IPS DF 4.7 (cell line): ENCODE measurements around the gene MORN1.

ENCODE experiments used
- DNase-seq: peaks from one replicate; pipeline ENCODE4 v3.0.0-alpha.2; 2013; ENCODE audit warnings: low spot score; ENCODE audit errors: extremely low read depth

The MORN1 gene

GRCh38 chr1:2320760-2321667 lies 70.3 kb downstream of the MORN1 start:
- DNase-seq = no peak

DNA sequence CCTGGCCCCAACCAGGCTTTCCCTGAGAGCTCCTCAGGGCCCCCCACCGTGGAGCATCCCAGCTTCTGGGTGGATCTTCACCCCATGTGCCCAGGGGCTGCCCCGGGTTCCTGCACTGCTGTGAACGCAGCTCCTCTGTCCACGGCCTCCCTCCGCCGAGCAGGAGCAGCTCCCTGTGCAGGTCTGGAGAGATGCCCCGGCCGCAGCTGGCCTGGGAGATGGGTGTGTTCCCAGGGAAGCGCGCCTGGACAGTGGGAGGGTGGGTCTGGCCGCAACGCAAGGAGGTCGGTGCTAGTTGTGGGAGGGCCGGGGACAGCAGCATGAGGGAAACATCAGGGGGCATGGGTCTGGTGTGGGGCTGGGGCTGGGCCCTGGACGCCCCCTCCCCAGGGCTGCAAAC lies 71.3 kb downstream of the MORN1 start:
- DNase-seq = no peak

DNA sequence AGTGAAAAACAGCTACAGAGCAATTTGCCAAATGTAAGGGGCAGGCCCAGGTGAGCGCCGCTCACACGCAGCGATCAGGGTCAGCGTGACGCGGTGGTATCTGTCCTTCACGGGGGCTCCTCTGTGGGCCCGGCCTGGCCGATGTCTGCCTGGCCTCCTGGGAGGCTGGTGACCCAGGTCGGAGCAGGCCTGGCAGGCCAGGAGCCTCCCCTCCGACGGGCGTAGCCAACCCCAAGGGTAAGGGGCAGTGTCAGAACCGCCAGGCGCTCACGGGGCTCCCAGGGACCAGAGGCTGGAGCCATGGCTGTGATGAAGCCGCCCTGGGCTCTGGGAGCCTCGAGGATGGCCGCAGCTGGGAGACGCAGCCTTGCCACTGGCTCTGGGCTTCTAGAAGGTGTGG lies 72.1 kb downstream of the MORN1 start:
- DNase-seq = no peak

GRCh38 chr1:2318314-2319278 lies 72.8 kb downstream of the MORN1 start:
- DNase-seq = no peak

DNA sequence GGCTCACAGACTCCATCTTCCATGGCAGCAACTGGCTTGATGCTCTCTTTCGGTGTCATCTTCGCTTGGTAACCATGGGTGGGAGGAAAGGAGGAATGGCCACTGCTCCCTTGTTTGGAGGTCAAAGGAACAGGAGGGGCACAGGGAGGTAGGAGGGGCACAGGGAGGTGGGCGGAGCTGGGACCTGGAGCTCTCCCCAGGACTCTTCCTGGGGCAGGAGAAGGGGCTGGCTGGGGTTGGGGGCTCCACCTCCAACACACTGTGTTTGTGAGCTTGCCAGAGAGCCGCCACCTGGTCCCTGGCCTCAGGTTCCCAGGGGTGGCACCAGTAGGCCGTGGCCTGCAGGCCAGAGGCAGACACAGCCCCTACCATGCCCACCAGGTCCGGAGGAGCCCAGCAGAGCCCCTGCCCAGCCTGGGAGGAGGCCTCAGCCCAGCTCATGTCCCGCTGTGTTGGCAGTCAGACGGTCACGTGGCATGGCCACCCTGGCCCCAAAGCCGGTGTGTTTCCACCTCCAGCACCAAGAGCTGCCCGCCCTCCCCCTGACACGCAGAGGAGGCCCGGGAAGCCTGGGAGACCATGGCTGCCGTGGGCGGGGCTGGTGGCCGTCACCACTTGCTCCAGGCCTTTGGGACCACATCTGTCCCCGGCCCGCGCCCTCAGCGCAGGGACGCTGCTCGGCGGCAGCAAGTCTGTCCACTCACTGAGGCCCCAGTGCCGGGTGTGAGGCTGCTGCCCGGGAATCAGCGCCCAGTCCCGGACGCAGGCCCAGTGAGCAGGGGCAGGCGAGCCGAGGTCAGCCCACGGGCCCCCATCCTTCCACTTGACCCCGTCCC lies 73.9 kb downstream of the MORN1 start:
- no peak for DNase-seq

DNA sequence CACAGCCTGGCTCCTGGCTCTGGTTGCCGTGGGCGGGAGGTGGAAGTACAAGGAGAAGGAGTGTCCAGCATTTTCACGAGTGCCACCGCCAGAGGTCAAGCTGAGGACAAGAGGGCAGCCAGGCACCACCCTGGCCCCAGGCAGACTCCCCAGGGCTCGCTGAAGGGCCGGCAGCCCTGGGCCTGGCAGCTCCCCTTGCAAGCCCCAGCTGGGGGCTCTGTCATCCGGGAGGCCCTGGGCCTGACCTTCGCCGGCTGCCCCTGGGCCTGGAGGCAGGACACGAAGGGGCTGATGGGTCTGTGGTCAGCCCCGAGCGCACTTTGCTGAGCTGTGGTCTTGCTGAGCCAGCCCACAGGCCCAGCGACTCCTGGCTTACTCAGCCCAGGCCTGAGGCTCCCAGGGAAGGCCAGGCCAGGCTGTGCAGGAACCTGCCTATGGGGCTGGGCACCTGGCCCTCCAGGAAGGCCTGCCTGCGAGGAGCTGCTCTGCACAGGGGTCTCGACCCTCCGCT lies 74.8 kb downstream of the MORN1 start:
- no peak for DNase-seq

DNA sequence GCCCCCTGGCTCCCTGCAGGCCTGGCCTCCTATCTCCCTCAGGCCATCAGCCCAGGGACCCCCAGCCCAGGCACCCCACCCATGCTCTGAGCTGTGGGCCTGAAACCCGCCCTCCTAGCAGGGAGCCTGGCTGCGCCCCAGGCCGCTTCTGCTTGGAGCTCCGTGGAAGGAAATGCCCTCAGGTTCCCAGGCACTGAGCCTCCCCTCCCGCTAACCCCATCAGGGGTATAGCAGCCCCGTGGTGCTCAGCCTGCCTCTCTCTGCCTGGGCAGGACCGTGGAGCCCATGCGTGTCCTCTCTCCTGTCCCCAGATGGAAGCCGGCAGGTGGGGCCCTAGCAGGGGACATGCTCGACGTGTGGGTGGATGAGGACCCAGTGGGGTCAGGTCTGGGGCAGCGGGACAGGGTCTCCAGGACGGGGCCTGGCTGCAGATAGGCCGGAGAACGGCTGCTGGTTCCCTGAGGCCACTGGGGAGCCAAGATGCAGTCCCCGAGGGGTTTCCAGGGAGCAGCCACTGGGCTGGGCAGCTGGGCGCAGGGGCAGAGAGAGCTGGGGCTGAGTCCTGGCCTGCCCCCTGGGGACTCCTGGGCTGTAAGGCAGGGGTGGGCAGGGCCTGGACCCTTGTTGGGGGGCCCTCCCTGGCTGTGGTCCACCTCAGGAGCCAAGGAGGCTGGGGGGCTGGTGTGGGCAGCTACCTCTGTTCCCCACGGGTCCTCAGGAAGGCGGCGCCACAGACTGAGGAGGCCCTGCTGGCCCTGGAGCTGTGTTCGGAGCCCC lies 75.5 kb downstream of the MORN1 start:
- no peak for DNase-seq

DNA sequence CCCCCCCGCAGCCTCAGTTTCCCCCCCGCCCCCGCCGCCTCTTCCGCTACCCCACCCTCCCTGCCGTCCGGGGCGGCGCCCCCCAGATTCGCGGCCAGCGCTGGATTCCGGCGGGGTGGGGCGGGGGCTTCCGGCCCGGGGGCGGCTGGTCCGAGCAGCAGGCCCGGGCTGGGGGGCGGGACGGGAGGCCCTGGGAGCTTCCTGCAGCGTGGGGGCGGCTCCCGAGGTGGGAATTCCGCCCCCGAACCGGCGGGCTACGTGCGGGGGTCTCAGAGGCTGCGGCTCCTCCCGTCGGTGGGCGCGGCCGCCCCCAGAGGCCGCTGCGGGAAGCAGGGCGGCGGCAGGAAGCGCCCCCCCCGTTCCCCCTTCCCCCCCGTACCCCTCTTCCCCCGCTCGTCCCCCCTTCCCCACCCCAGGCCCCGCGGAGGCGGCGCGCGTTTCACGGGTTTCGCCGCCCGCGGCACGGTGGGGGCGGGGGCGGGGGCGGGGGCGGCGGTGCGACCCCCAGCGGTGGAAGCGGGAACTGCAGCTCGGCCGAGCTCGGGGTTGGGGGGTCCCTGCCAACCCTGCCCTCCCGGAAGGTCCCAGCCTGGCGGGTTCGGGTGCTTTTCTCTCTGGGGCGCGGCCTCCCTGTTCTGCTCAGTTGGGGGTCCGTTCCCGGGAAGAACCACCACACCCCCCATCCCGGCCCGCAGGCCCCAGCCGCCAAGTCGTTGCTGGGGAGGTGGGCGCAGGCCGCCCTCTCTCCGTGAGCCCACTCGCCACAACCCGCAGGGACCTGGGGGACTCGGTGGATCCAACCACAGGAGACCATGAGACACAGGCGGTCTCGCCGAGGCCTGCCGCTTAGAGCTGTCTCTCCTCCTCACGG lies 76.3 kb downstream of the MORN1 start:
- no peak for DNase-seq

DNA sequence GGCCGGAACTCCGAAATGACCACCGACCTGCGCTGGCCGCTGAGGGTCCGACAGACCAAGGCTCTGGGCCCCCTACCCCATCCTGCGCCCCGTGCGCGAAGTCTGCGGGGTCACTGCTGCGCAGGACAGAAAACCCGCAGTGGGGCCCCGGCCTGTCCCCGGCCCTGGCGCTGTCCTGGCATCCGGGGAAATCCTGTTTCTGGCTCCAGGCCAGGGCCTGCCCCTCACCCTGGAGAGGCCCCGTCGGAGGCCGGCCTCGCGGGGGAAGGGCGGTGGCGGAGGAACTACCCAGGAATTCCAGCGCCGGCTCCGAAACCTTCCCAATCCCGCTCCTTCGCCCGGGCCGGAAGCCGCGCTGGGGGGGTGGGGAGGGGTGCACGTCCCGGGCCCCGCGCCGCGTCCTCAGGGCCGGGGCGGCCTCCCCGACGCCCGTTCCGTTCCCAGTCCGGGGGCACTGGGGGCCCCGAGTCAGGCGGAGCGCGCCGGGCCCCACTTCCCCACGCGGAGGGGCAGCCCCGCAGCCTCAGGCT lies 77.0 kb downstream of the MORN1 start:
- DNase-seq = no peak

DNA sequence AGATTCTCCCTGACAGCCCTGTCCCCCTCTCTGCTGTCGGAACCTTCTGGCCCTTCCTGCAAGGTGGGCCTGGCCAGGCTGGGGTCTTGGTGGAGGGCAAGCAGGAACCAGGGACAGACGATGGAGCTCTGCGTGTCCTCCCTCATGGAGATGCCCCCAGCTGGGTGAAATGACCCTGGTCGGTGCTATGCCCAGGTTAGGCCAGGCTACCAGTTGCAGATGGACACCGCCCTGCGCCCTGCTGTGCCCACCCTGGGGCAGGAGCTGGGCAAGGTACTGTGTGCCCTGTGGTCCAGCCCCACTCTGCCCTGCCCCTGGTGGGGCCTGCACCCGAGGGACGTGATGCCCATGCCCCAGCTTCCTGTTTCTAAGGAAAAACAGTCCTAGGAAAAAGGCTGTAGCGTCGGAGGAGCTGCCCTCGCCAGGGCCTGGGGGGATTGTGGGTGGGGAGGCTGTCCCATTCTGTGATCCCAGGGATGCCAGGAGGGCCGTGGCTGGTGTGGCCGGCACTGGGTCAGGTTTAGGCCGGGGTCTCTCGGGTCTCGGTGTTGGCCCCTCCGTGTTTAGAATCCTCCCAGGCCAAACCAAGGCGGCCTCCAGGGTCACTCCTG lies 77.6 kb downstream of the MORN1 start:
- no peak for DNase-seq

DNA sequence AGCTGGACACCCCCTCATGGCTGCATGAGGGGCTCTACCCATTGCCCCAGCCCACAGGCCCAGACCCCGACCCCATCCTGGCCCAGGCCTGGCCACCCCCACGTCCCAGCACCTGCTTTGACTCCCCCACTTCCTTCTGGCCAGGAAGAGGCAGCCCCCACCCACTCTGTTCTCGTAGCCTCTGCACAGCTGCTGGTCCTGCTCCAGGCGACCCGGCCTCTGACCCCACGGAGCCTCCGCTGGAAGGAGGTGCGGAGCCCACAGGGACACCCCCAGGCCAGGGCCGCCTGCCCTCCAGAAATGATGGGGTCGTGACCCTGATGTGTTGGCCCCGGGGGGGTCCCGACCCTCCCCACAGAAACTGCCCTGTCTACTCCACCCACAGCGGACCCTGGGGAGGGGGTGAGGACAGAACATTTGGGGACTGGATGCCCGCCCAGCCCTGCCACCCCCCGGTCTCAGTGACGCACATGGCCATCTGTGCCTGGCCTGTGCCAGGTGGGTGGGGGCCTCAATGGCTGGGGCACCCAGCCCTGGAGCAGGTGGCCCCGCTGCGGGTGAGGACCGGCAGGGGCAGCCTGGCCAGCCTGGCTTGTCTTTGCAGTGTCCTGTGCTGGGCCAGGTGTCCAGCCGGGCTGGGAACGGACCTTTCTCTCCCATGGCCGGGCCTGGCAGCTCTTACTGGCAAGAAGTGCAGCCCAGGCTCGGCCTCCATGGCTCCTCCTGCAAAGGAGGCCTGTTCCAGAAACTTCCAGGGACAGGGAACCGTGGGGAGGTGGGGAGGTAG lies 78.6 kb downstream of the MORN1 start:
- DNase-seq = no peak

- no peak for DNase-seq
Measured at GRCh38 chr1:2312160-2312514, 79.2 kb downstream of the MORN1 start.

- DNase-seq = no peak
Measured at GRCh38 chr1:2311184-2312032, 79.9 kb downstream of the MORN1 start.

DNA sequence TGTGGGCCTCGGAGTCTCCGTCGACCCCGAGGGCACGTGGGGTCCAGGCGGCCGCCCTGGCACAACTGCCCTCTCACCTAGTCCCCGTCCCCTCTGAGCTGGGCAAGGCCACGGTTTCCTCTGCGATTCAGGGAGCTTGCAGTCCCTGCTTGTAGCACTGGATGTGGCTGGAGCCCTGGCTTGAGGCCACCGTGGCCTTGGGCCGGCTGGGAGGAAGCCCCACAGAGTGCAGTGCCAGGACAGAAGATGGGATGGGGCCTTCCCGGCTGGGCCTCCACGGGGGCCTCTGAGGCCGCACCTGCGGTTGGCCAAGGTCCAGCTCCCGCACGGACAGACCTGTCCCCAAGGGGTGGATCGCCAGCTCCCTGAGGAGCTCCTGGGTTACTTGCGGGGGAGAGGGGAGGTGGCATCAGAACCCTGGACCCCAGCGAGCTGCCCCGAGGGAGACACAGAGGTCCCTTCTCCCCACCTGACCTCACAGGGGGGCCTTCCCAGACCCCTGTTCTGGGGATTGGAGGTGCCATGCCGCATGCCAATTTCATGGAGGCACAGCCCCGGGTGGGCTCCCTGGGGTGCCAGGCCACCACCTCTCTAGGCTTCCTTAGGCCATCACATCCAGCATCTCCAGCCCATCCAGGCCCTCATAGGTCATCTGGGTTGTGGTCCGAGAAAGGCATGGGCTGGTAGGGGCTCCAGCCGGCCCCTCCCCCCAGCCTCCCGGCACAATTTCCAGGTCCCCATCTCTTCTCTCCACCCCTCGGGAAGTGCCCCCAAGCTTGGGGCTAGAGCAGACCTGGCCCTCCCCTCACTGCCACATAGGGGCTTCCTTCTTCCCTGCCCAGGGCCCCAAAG lies 80.8 kb downstream of the MORN1 start:
- DNase-seq = no peak

DNA sequence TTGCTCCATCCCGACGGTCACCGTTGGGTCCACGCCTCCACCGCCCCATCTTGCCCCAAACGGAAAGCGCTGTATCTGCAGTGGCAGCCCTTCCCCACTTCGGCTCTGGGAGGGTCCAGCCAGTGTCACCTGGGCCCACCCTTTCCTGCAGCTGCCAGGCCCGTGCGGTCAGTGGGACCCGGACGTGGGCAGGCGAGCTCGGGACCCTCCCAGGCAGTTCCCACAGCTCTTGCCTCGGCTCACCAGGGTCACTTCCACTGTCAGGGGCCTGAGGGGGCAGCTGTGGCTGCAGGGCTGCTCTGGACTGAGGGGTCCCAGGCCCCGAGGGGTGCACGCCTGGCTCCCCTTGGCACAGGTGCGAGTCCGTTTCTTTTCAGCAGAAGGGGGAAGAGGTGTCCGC lies 82.5 kb downstream of the MORN1 start:
- DNase-seq = no peak

GRCh38 chr1:2307972-2308371 lies 83.4 kb downstream of the MORN1 start:
- no peak for DNase-seq
